Measurements from ENCODE around the gene ACTG1. TPM values are rescaled to one million over a fixed set of nuclear protein-coding genes. Genes with fewer than 3 reads are reported as not detected.

The ACTG1 gene
- total and polyA plus RNA-seq, 2 of the 13 experiments (the other 11 are each of a cell fraction or from before 2014, with no cell fraction given), result 973 to 1,138 TPM

GRCh38 chr17:81513372-81513752 lies 763 bp upstream of the ACTG1 start (continued):
- TF ChIP-seq ZNF280D (CRISPR knock-in tag; IDR thresholded peaks at IDR 0.05) (0 out of 2 replicates have a peak, but pooled peaks have one; percentile 60), ZNF225 (CRISPR knock-in tag; IDR thresholded peaks at IDR 0.05) (0 out of 2 replicates have a peak, but pooled peaks have one; percentile 13), TRIM24 (CRISPR knock-in tag; IDR thresholded peaks at IDR 0.05) (no peak), CTCF (CRISPR knock-in tag; IDR thresholded peaks at IDR 0.05) (no peak), ZNF18 (CRISPR knock-in tag; IDR thresholded peaks at IDR 0.05; ENCODE audit: insufficient replicate concordance) (peak; percentile 79), NR0B2 (CRISPR knock-in tag; IDR thresholded peaks at IDR 0.05) (no peak), ZNF558 (CRISPR knock-in tag; IDR thresholded peaks at IDR 0.05; ENCODE audit: borderline replicate concordance) (peak; percentile 21; the same call in 1 of the 2 replicates), ARID2 (CRISPR knock-in tag; IDR thresholded peaks at IDR 0.05; ENCODE audit: borderline replicate concordance) (no peak; the same call in 1 of the 2 replicates), IRF9 (CRISPR knock-in tag; IDR thresholded peaks at IDR 0.05; ENCODE audit: borderline replicate concordance) (no peak), ZNF709 (CRISPR knock-in tag; IDR thresholded peaks at IDR 0.05) (no peak), SRSF1 (optimal IDR thresholded peaks at IDR 0.05; ENCODE audit: low read depth, low read length) (peak; percentile 3), THAP8 (CRISPR knock-in tag; IDR thresholded peaks at IDR 0.05; ENCODE audit: borderline replicate concordance) (no peak), CHD4 (IDR thresholded peaks at IDR 0.05; ENCODE audit: borderline replicate concordance, low read length) (peak; percentile 39; the same call in 1 of the 2 replicates), AHR (CRISPR knock-in tag; IDR thresholded peaks at IDR 0.05) (no peak), MAF1 (CRISPR knock-in tag; IDR thresholded peaks at IDR 0.05; ENCODE audit: borderline replicate concordance) (no peak), FOXP4 (CRISPR knock-in tag; IDR thresholded peaks at IDR 0.05) (no peak), ZNF557 (CRISPR knock-in tag; IDR thresholded peaks at IDR 0.05) (no peak), ZNF274 (CRISPR knock-in tag; IDR thresholded peaks at IDR 0.05) (0 out of 2 replicates have a peak, but pooled peaks have one; percentile 72)
